ENCODE results near the gene TMX3.

The TMX3 gene

DNA sequence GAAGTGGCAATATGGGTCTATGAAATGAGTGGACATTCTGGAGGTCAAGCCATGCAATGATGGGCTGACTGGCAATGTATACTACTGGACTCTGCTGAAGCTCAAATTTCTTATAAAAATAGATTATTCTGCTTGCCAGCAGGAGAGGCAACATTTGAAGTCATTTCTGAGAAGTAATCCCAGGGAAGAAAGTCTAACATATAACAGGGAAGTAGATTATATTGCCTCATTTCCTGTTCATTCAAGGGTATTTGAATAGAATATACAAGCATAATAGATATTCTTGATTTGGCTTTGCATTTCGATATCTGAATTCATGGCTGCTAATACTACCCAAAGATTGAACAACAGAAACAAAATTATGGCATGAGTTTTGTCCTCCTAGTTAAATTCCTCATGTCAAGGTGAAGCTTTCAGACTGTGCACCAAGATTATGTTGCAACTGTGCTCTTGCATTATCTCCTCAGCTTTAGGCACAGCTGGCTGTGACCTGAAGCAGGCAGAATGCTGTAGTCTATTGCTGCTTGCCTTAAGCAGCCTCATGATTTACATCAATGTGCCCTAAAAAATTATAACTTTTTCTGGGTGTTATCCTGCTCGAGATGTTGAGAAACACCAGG, 13.3 kb upstream of the TMX3 start:
- Histone ChIP-seq H3K36me3 (ENCODE audit: insufficient read depth, low read depth, low read length) (no peaks in the 10 kb centered on the region), H3K27ac (ENCODE audit: low read length) (no peak overlapping the region), H3K4me3 (ENCODE audit: low read length) (no peak overlapping the region)

DNA sequence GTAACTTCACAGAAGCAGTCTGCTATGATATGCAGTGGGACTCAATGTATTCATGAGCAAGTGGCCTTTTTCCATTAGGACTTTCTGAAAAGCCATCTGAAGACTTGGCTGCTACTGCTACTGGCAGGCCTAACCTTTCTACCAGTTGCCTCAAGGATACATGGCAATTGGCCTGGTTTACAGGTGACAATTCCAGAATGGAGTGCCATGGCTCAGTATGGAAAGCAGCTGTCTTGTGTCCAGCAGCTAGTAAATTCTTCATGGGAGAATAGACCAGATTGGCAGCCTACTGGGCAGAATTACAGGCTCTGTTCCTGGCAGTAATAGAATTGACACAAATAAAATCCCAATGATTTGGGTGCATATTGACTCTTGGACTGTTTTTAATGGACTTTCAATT, 12.6 kb upstream of the TMX3 start:
- Histone ChIP-seq H3K9me3 (ENCODE audit: insufficient read depth, low read depth, low read length) (no peaks in the 10 kb centered on the region), H3K4me3 (ENCODE audit: low read length) (no peak overlapping the region), H3K27me3 (ENCODE audit: insufficient read depth, low read length) (no peaks in the 10 kb centered on the region), H3K9ac (ENCODE audit: low read depth, low read length) (no peak overlapping the region), H3K36me3 (ENCODE audit: insufficient read depth, low read depth, low read length) (no peaks in the 10 kb centered on the region), H3K27ac (ENCODE audit: low read length) (no peak overlapping the region), H3K4me1 (ENCODE audit: insufficient read depth, low read length) (no peaks in the 10 kb centered on the region)

More for the DNA sequence above, 13.3 kb upstream of the TMX3 start:
- Histone ChIP-seq H3K9me3 (ENCODE audit: insufficient read depth, low read depth, low read length) (no peaks in the 10 kb centered on the region), H3K9ac (ENCODE audit: low read depth, low read length) (no peak overlapping the region), H3K27me3 (ENCODE audit: insufficient read depth, low read length) (no peaks in the 10 kb centered on the region), H3K4me1 (ENCODE audit: insufficient read depth, low read length) (no peaks in the 10 kb centered on the region)

DNA sequence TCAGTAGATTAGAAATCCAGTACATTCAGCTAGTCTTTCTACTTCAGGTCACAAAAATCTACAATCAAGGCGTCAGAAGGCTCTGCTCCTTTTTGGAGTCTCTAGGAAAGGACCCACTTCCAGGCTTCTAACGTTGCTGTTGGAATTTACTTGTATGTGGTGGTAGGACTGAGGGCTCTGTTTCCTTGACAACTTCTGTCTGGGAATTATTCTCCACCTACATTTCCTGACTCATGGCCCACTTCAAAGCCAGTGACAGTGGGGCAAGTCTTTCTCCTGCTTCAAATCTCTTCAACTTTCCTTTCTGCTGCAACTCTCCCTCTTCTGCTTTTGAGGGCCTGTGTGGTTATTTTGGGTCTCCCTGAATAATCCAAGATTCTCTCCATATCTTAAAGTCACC, 10.4 kb upstream of the TMX3 start:
- no peak overlapping the region for H3K27ac ChIP-seq (ENCODE audit: low read length)
- H3K9me3 ChIP-seq (ENCODE audit: insufficient read depth, low read depth, low read length): no peaks in the 10 kb centered on the region
- H3K4me1 ChIP-seq (ENCODE audit: insufficient read depth, low read length): no peaks in the 10 kb centered on the region
- no peaks in the 10 kb centered on the region for H3K27me3 ChIP-seq (ENCODE audit: insufficient read depth, low read length)
- H3K4me3 ChIP-seq (ENCODE audit: low read length): no peak overlapping the region
- no peak overlapping the region for H3K9ac ChIP-seq (ENCODE audit: low read depth, low read length)
- no peaks in the 10 kb centered on the region for H3K36me3 ChIP-seq (ENCODE audit: insufficient read depth, low read depth, low read length)

DNA sequence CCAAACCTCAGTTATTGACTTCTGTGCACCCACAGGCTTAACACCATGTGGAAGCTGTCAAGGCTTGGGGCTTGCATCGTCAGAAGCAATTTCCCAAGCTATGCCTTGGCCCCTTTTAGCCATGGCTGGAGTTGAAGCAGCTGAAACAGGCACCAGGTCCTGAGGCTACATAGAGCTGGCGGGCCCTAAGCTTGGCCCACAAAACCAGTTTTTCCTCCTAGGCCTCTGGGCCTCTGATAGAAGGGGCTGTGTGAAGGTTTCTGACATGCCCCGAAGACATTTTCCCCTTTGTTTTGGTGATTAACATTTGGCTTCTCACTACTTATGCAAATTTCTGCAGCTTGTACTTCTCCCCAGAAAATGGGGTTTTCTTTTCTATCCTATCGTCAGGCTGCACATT, 9.1 kb upstream of the TMX3 start:
- no peaks in the 10 kb centered on the region for H3K9me3 ChIP-seq (ENCODE audit: insufficient read depth, low read depth, low read length)
- H3K9ac ChIP-seq (ENCODE audit: low read depth, low read length): no peak overlapping the region
- no peaks in the 10 kb centered on the region for H3K27me3 ChIP-seq (ENCODE audit: insufficient read depth, low read length)
- no peaks in the 10 kb centered on the region for H3K36me3 ChIP-seq (ENCODE audit: insufficient read depth, low read depth, low read length)
- no peak overlapping the region for H3K4me3 ChIP-seq (ENCODE audit: low read length)
- H3K4me1 ChIP-seq (ENCODE audit: insufficient read depth, low read length): no peaks in the 10 kb centered on the region
- H3K27ac ChIP-seq (ENCODE audit: low read length): no peak overlapping the region

DNA sequence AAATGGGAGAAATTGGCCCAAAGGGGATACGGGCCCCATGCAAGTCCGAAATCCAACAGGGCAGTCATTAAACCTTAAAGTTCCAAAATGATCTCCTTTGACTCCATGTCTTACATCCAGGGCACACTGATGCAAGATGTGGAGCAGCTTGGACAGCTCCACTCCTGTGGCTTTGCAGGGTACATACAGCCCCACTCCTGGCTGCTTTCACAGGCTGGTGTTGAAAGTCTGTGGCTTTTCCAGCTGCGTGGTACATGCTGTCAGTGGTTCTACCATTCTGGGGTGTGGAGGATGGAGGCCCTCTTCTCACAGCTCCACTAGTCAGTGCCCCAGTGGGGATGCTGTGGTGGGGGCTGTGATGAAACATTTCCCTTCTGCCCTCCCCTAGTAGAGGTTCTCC, 8.6 kb upstream of the TMX3 start:
- no peak overlapping the region for H3K4me3 ChIP-seq (ENCODE audit: low read length)
- H3K9ac ChIP-seq (ENCODE audit: low read depth, low read length): no peak overlapping the region
- H3K27me3 ChIP-seq (ENCODE audit: insufficient read depth, low read length): no peaks in the 10 kb centered on the region

DNA sequence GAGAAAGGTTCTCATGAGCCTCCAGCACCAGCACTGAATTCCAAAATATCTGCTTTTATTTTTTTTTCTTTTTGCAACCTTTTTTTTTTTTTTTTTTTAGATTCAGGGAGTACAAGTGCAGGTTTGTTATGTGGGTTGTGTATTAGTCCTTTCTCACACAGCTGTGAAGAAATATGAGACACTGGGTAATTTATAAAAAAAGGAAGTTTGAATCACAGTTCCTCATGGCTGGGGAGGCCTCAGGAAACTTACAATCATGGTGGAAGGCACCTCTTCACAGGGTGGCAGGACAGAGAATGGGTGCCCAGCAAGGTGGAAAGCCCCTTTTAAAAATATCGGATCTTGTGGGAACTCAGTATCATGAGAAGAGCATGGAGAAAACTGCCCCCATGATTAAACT, 7.9 kb upstream of the TMX3 start:
- Histone ChIP-seq H3K9me3 (ENCODE audit: insufficient read depth, low read depth, low read length) (no peaks in the 10 kb centered on the region), H3K36me3 (ENCODE audit: insufficient read depth, low read depth, low read length) (no peaks in the 10 kb centered on the region), H3K27me3 (ENCODE audit: insufficient read depth, low read length) (no peaks in the 10 kb centered on the region), H3K9ac (ENCODE audit: low read depth, low read length) (no peak overlapping the region), H3K27ac (ENCODE audit: low read length) (no peak overlapping the region), H3K4me3 (ENCODE audit: low read length) (no peak overlapping the region), H3K4me1 (ENCODE audit: insufficient read depth, low read length) (no peaks in the 10 kb centered on the region)

More for the DNA sequence above, 8.6 kb upstream of the TMX3 start:
- Histone ChIP-seq H3K27ac (ENCODE audit: low read length) (no peak overlapping the region), H3K9me3 (ENCODE audit: insufficient read depth, low read depth, low read length) (no peaks in the 10 kb centered on the region), H3K36me3 (ENCODE audit: insufficient read depth, low read depth, low read length) (no peaks in the 10 kb centered on the region), H3K4me1 (ENCODE audit: insufficient read depth, low read length) (no peaks in the 10 kb centered on the region)

DNA sequence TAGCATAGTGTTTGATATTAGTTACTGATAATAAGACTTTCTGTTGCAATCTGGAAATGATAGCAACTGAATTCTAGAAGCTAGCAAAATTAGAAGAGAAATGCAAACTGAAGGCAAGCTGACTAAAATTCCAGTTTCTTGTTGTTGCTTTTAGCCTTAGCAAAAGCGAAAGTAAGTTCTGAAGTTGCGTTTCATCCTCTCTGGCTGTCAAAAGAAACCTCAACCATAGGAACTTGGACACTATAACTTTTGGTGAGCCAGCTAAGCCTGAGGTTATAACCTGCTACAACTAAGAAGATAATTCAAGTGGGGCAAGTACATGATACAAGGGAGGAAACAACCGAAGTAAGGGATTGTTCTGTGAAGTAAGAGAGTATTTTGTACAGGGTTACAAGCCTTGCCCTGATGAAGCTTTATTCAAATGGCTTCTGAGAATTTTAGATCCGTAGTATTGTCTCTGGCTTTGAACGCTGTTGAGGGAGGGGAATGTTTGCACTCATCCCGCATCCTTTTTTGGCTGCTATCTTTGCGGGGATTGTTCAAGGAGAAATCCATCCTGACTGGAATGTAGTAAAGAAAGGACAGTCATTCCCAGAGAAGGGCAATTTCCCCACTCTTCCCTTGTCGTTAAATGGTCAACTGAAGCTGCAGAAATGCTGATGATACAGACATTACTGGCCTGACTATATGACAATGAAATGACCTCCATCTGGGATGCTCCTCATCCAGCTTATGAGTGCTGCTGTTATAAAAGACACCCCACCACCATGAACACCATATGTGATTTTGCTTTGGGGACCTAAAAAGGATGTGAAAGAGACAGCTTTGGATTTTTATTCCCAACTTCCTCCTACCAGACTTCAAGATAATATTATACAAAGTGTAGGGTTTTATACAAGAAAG, 7.0 kb upstream of the TMX3 start:
- Histone ChIP-seq H3K27me3 (ENCODE audit: insufficient read depth, low read length) (no peaks in the 10 kb centered on the region), H3K4me3 (ENCODE audit: low read length) (no peak overlapping the region), H3K27ac (ENCODE audit: low read length) (no peak overlapping the region), H3K9me3 (ENCODE audit: insufficient read depth, low read depth, low read length) (no peaks in the 10 kb centered on the region), H3K4me1 (ENCODE audit: insufficient read depth, low read length) (no peaks in the 10 kb centered on the region), H3K9ac (ENCODE audit: low read depth, low read length) (no peak overlapping the region), H3K36me3 (ENCODE audit: insufficient read depth, low read depth, low read length) (no peaks in the 10 kb centered on the region)

DNA sequence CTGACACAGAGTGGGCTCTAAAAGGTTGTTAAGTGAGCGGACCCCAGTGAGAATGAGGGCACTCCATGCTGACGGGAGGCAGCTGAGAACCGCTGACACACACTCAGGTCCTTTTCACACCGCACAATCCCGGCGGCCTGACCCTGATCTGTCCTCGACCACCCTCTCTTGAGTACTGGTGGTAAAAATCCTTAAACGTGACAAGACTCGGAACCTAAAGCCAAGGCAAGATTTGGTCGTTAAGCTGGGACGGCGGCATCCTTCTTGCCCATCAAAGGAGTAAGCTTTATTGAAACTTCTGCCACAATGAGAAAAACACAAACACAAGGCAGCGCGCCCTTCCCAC, 569 bp downstream of the TMX3 start:
- H3K9ac ChIP-seq (ENCODE audit: low read depth, low read length): peak overlapping the region; percentile 88
- H3K27ac ChIP-seq (ENCODE audit: low read length): peak overlapping the region; percentile 58

DNA sequence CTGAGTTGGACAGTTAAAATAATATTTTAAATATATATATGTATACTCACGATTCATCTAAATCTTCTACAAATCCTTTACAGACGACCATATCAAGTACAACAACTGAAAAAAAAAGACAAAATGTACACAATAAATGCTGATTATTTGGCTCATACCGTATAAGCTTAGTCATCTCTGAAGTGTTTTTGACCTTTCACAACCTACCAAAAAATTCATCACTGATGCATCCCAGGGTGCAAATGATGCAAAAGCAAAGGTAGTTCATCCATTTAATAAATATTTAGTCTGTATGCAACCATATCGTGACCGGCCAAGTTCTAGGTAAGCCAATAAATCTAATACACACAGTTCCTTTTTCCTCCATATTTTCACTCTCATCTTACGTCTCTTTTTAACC, 1.1 kb downstream of the TMX3 start:
- Histone ChIP-seq H3K4me1 (ENCODE audit: insufficient read depth, low read length) (peaks cover 5% of the 10 kb centered on the region; the same call in 1 of the 2 replicates), H3K9me3 (ENCODE audit: insufficient read depth, low read depth, low read length) (no peaks in the 10 kb centered on the region), H3K27ac (ENCODE audit: low read length) (no peak overlapping the region), H3K36me3 (ENCODE audit: insufficient read depth, low read depth, low read length) (peaks cover 44% of the 10 kb centered on the region), H3K4me3 (ENCODE audit: low read length) (peak overlapping the region; percentile 98), H3K27me3 (ENCODE audit: insufficient read depth, low read length) (no peaks in the 10 kb centered on the region), H3K9ac (ENCODE audit: low read depth, low read length) (peak overlapping the region; percentile 88; the same call in 1 of the 2 replicates)

More for the DNA sequence above, 569 bp downstream of the TMX3 start:
- no peaks in the 10 kb centered on the region for H3K9me3 ChIP-seq (ENCODE audit: insufficient read depth, low read depth, low read length)
- peak overlapping the region; percentile 98 for H3K4me3 ChIP-seq (ENCODE audit: low read length)
- H3K27me3 ChIP-seq (ENCODE audit: insufficient read depth, low read length): no peaks in the 10 kb centered on the region
- peaks cover 5% of the 10 kb centered on the region; the same call in 1 of the 2 replicates for H3K4me1 ChIP-seq (ENCODE audit: insufficient read depth, low read length)
- H3K36me3 ChIP-seq (ENCODE audit: insufficient read depth, low read depth, low read length): peaks cover 38% of the 10 kb centered on the region

DNA sequence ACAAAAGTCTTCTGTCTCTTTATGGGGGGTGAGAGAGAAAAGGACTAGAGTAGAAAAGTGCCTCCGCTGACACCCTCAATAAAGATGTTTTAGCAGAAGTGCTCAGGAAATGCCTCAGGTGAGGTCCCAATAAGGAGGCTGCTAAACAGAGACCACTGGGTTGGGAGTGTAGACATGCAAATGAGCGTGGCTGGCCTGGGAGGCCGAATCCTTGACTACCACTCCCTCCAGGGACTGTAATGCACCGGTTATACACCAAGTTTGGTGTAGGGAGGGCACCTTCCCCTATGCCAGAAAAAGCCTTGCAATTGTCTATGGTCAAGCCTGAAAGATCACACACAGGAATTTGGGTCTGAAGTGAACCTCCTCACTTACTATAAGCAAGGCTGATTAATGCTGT, 1.8 kb downstream of the TMX3 start:
- no peak overlapping the region for H3K27ac ChIP-seq (ENCODE audit: low read length)
- peaks cover 5% of the 10 kb centered on the region; the same call in 1 of the 2 replicates for H3K4me1 ChIP-seq (ENCODE audit: insufficient read depth, low read length)
- no peak overlapping the region for H3K9ac ChIP-seq (ENCODE audit: low read depth, low read length)
- no peaks in the 10 kb centered on the region for H3K9me3 ChIP-seq (ENCODE audit: insufficient read depth, low read depth, low read length)
- H3K36me3 ChIP-seq (ENCODE audit: insufficient read depth, low read depth, low read length): peaks cover 50% of the 10 kb centered on the region
- no peaks in the 10 kb centered on the region for H3K27me3 ChIP-seq (ENCODE audit: insufficient read depth, low read length)
- peak overlapping the region; percentile 98 for H3K4me3 ChIP-seq (ENCODE audit: low read length)

DNA sequence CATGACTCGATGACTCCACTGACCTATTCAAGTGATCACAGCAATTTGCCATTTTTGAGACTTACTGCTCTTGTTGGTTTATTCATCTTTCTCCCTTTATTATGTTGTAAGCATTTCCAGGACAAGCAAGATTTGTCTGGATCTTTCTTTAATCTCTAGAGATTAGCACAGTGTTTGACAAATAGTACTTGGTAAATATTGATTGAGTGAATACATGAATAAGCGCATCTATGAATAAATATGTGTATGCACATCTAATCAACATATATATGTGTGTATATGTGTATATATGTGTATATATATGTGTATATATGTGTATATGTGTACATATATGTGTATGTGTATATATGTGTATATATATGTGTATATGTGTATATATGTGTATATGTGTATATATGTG, 7.3 kb downstream of the TMX3 start:
- no peak overlapping the region for H3K9ac ChIP-seq (ENCODE audit: low read depth, low read length)
- H3K4me3 ChIP-seq (ENCODE audit: low read length): no peak overlapping the region
- H3K27me3 ChIP-seq (ENCODE audit: insufficient read depth, low read length): no peaks in the 10 kb centered on the region
- H3K36me3 ChIP-seq (ENCODE audit: insufficient read depth, low read depth, low read length): peaks cover 90% of the 10 kb centered on the region
- no peak overlapping the region for H3K27ac ChIP-seq (ENCODE audit: low read length)
- no peaks in the 10 kb centered on the region for H3K4me1 ChIP-seq (ENCODE audit: insufficient read depth, low read length)
- no peaks in the 10 kb centered on the region for H3K9me3 ChIP-seq (ENCODE audit: insufficient read depth, low read depth, low read length)

DNA sequence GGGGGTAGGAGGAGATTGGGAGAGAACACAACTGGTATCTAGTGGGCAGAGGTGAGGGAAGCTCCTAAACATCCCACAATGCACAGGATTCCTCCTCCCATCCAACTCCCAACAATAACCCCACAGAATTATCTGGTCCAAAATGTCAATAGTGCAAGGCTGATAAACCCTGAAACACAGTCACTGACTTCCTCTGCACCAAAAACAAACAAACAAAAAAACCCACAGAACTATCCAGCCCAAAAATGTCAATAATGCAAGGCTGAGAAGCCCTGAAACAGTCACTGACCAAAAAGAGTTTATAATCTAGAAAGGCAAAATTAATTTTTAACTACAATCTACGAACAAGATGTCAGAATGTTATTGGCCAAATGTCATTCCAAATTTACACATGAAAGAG, 9.8 kb downstream of the TMX3 start:
- no peaks in the 10 kb centered on the region for H3K4me1 ChIP-seq (ENCODE audit: insufficient read depth, low read length)
- no peak overlapping the region for H3K9ac ChIP-seq (ENCODE audit: low read depth, low read length)
- H3K36me3 ChIP-seq (ENCODE audit: insufficient read depth, low read depth, low read length): peaks cover 79% of the 10 kb centered on the region
- H3K27me3 ChIP-seq (ENCODE audit: insufficient read depth, low read length): no peaks in the 10 kb centered on the region
- H3K9me3 ChIP-seq (ENCODE audit: insufficient read depth, low read depth, low read length): no peaks in the 10 kb centered on the region
- H3K27ac ChIP-seq (ENCODE audit: low read length): no peak overlapping the region
- H3K4me3 ChIP-seq (ENCODE audit: low read length): no peak overlapping the region

Data from iPS-20b (cell line).